Measurements from ENCODE around the gene RPA1.
"Not testable (repeated sequence)": the region's sequence is repeated elsewhere in the genome, so short reads cannot be mapped to it uniquely, and the experiment has no call there.

RPA1 gene

DNA sequence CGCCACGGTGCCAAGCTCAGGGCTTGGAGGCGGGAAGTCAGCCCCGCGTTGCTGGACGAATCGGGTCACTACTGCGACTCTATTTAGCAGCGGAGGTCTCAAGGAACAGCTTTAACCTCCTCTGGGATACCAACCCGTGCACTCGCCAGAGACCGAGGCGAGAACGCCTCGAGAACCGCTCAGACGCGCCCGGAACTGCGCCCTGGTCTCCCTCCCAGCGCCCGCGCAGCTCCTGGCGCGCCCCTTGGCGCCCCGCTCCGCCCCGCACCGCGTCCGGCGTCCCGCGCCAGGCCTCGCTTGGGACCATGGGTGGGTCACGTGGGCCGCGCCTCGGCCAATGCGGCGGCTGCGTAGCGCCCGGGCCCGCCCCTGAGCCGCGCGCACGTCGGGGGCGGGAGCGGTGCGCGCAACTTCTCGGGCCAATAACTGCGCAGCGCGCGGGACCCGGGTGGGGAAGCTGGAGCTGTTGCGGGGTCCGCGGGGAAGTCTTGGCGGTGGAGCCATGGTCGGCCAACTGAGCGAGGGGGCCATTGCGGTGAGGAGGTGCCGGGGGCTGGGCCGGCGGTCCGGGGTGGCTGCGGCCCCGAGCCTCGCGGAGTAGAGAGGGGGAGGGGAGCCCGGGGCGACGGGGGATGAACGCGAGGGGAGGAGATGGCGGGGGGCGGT, at the start of gene RPA1, which contains the start of gene SMYD4:
Gene RPA1, plus strand, starts transcription at position 414 of the 666 bp plus-strand sequence. Its CDS starts 89 bp downstream, at position 503.
Gene SMYD4, minus strand, starts transcription at position 311 of the 666 bp plus-strand sequence. CDS start 1,908 bp downstream, outside the sequence.
- peak; percentile 56 to 74 for DNase-seq (ENCODE audit: low read depth in 2 of 2, low spot score in 1 of 2)

DNA sequence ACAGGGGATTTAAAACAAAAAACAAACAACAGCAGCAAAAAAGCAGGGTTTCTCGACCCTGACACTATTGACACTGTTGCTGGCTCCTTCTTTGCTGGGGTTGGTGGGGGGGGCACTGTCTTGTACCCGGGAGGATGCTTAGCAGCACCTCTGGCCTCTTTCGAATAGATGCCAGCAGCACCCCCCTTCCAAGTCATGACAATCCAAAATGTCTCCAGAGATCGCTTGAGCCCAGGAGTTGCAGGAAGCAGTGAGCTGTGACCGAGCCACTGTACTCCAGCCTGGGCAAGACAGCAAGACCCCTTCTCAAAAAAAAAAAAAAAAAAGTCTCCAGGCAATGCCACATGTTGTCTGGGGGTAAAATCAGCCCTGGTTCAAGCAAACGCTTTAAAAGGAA, 47.6 kb upstream of the RPA1 start:
- DNase-seq (ENCODE audit: low read depth in 2 of 2, low spot score in 1 of 2), result no peak

DNA sequence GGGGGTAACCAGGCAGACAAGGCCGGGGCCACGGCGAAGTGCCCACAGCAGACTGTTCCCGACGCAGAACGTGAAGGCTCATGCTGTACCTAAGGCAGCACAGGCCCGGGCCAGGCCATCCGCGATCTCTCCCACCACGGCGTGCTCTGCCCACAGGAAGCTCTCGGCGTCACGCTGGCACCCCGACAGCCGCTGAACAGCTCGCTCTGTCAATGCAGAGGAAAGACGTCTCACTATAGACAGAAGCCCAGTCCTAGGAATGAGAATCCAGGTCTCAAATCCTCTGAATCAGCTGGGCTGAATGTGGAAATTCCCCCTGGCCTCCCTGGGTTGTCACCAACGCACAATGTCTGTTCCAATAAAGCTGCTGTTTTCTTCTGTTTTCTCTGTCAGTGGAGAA, 46.5 kb upstream of the RPA1 start:
- DNase-seq (ENCODE audit: low read depth in 2 of 2, low spot score in 1 of 2), result no peak

DNA sequence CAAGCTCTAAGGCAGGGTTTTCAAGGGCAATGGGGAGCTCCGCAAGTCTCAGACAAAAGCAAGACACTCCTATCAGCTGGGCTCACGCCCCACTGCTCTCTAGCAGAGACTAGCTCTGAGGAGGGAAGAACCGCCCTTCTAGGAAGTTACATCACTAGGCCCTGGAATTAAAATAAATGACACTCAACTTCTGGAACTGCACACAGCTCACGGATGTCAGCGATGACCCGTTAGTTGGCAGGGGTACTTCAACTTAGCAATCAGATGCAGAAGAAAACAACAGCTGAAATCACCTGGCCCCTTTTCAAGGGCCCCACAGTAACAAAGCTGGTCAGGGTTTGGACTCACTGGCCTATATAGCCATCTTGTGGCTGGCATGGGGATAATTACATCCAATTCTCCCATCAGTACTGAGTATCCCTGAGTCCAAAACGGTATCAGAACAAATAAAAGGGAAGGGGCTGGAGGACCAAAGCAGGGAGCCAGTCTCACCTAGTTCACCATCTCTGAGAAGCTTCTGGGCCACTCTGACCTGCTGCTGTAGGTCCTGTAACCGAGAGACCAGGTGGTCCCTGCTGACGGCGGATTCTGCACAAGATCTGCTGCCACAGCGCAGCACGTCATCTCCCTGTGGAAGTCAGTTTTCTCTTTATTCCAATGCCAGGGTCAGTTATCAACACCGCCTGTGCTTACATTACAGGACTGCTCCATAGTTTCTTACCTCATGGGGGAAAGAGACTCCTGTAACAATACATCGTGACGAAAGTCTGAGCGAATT, 45.8 kb upstream of the RPA1 start:
- DNase-seq (ENCODE audit: low read depth in 2 of 2, low spot score in 1 of 2), result no peak

DNA sequence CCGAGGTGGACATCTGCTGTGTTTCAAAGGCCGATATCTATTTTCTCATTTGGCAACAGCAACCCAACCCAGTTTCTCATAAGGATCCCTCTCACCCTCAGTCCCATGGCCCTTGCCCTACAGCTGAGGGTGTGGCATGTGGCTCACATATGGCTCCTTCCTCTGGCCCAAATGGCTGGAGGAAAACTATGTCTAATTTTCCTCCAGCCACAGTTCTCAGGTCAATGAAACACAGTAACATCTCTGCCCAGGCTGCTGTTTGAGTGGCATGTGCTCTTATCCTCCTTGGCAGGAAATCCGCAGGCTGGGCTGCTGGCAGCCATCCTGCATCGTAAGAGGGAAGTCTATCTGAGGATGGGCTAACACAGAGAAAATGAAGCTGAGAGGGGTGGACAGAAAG, 43.9 kb upstream of the RPA1 start:
- DNase-seq (ENCODE audit: low read depth in 2 of 2, low spot score in 1 of 2), result no peak

DNA sequence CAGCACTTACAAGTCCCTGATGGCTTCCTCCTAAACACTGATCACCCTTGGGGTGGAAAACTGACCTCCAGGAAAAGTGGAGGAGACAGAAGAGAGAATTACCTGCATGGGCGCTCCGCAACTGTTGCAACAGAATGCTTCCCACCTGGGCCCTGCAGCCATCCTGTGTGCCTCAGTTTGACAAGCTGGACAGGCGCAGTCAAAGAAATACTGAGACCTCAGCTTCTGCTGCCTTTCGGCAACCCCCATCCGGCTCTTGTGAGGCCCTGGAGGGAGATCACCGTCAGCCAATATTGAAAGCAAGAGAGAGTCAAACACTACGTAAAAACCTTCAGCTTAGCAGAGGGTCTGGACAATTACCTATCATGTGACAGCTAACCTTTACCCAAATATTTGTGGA, 43.1 kb upstream of the RPA1 start:
- no peak for DNase-seq (ENCODE audit: low read depth in 2 of 2, low spot score in 1 of 2)

DNA sequence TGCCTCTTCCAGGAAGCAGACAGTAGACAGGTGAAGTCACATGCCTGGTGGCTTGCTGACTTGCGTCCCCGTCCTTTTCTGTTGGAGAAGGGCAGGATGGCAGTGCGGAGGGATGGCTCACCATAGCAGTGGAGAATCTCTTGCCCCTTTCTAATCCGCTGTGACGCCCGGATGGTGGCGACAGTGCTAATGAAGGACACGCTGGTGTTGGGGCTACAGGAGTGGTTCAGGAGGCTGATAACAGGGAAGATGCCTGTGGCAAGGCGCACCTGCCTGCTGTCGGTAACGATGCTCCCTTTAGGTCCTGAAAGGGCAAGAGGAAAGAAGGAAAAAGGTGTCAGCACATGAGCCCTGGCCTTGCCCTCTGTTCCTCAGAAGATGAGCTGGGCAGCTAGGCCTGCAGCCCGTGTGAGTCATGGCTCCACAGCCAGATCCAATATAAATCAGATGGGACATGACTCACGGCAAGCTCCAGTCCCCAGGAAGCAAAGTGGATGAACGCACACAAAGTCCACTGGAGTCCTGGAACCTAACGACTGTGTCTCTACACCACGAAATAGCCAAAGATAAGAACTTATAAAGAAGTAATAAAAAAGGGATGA, 42.4 kb upstream of the RPA1 start:
- no peak for DNase-seq (ENCODE audit: low read depth in 2 of 2, low spot score in 1 of 2)

DNA sequence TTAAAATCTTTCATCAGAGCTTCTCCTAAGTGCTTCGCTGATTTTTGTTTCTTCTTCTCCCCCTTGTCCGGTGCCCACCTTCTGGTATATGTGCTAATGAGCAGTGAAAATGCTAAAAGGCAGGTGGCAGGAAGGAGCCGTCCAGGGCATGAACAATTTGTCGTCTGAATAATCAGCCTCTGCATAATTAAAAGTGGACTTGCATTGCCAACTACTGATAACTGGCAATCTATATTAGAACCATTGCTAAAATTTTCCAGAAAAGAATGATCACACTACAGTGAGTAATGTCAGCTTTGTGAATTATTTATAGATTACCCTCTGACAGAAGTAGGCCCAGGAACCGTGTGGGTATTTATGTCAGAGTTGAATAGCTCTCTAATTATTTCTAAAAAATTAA, 39.9 kb upstream of the RPA1 start:
- no peak for DNase-seq (ENCODE audit: low read depth in 2 of 2, low spot score in 1 of 2)

DNA sequence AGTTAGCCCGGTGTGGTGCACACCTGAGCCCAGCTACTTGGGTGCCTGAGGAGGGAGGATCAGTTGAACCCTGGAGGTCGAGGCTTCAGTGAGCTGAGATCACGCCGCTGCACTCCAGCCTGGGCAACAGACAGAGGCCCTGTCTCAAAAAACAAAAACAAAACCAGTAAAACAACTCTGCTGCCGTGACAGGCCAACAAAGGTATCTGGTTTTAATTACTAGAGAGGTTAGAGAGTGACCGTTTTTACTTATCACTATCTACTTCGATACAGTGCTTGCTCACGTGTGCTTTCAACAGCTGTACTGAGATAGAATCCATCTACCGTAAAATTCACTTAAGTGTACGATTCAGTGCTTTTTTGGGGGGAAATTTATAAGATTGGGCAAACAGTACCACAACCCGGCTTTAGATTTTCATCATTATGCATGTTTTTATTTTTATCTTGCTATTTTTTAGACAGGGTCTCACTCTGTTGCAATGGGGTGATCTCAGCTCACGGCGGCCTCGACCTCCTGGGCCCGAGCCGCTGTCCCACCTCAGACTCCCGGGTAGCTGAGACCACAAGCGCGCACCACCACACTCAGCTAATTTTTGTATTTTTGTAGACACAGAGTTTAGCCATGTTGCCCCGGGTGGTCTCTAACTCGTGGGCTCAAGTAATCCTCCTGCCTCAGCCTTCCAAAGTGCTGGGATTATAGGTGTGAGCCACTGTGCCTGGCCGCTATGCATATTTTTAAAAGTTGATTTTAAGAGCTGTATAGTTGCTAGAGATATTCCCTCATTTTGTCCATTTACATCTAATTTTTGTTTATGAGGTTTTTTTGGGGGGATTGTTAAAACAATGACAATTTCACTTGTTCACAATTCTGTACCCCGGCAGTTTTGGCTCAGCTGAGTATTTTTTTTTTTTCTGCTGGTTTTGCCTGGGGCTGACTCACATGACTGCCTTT, 37.0 kb upstream of the RPA1 start:
- no peak for DNase-seq (ENCODE audit: low read depth in 2 of 2, low spot score in 1 of 2)

DNA sequence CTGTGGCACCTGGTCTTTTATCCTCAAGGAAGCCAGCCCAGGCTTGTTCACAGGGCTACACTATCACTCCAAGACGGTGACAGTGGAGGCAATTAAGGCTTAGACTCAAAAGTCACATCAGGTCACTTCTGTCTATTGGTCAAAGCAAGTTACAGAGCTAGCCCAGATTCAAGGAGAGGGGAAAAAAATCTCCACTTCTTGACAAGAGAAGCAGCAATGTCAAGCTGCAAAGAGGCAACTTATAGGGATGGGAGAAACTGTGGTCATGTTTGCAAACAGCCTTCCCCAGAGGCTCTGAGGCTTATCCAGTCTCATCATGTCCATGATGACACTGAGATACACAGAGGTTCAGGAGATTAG, 36.4 kb upstream of the RPA1 start:
- no peak for DNase-seq (ENCODE audit: low read depth in 2 of 2, low spot score in 1 of 2)

DNA sequence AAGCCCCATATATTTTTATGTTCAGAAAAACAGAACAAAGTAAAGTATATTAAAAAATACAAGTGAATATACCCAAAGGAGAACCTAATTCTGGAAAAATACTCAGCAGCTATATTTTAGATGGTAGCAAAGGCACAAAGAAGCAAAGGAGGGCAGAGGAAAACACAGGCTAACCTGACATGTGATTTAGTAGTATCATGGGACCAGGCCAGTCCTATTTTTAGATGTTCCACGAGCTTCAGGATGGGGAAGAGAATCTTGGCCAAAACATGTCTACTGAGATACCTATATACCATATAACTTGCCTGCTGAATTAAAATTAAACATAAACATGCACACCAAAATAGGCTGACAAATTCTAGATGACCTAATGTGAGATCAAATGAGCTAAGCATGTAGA, 33.0 kb upstream of the RPA1 start:
- DNase-seq (ENCODE audit: low read depth in 2 of 2, low spot score in 1 of 2), result no peak

DNA sequence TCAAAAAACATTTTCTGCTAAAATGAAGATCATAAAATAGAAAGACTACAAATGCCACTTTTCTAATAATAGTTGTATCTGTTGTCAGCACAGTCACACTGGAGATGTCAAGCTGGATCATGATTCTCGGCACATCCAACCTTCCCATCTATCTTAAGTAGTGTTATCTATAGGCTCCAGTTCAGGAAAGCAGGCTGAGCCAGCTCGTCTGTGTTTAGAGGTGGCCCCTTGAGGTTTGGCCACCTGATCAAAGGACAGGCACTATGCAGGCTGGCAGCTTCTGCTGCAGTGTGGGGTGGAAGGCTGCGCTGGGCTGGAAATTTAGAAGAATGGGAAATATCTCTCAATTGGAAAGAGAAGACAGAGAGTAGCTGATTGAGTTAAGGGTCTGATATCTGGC, 32.5 kb upstream of the RPA1 start:
- no peak for DNase-seq (ENCODE audit: low read depth in 2 of 2, low spot score in 1 of 2)

DNA sequence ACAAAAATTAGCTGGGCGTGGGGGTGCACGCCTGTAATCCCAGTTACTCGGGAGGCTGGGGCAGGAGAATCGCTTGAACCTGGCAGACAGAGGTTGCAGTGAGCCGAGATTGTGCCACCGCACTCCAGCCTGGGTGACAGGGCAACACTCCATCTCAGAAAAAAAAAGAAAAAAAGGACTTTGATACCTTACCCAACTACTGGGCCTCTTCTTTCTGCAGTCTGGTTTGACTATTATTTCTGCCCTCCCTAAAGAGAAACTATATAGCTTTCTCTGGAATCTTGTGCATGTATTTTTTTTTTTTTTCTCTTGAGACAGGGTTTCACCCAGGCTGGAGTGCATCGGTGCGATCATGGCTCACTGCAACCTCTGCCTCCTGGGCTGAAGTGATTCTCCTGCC, 32.0 kb upstream of the RPA1 start:
- DNase-seq (ENCODE audit: low read depth in 2 of 2, low spot score in 1 of 2), result not testable (repeated sequence)

DNA sequence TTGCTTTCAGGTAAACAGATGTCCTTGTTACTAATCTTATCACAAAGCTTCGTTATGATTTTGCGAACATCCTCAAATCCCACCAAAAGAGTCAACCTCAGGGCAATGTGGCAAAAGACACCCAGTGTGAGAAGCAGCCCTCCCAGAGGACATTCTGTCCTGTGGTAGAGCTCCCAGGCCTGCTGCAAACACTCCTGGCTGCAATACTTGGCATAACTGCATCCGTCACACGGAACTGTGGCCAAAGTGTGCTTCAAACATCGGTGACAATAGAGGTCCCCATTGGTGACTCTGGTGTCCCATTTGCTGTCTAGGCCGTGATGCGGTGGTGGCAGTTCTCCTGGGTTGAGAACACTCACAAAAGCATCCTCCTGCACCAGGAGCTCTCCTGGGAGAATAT, 29.6 kb upstream of the RPA1 start:
- DNase-seq (ENCODE audit: low read depth in 2 of 2, low spot score in 1 of 2), result no peak

DNA sequence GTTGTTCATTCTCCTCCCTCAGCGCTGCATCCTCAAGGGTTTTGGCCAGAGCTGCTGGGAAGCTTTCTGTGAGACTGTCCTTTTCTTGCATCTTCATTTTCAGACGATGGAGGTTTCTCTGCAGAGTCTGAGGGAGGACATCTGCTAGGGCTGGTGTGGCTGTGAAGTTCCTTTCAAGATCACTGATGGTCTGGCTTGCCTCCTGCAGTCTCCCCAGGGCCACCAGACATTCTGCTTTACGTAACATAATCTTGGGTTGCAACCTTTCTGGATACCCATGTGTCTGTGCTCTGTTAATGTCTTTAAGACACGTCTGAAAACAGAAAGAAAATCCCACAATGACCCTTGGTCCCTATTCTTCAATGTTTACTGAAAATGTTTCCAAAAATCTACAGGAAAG, 29.1 kb upstream of the RPA1 start:
- no peak for DNase-seq (ENCODE audit: low read depth in 2 of 2, low spot score in 1 of 2)

DNA sequence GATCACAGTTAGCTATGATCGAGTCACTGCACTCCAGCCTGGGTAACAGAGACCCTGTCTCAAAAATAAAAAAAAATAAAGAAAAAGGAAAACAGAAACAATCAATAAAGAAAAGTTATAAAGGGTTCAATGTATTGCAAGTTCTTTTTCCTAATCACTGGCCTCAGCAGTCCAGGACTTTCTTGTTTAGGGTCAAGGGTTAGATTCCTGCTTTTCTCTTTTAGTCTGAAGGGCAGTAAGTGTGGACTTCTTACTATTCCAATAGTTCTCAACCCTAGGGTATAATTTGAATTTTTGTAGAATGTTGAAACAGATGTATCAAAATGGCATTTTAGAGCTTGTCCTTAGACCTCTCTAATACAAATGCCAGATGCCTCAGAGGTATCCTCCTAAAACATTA, 27.4 kb upstream of the RPA1 start:
- DNase-seq (ENCODE audit: low read depth in 2 of 2, low spot score in 1 of 2), result no peak

DNA sequence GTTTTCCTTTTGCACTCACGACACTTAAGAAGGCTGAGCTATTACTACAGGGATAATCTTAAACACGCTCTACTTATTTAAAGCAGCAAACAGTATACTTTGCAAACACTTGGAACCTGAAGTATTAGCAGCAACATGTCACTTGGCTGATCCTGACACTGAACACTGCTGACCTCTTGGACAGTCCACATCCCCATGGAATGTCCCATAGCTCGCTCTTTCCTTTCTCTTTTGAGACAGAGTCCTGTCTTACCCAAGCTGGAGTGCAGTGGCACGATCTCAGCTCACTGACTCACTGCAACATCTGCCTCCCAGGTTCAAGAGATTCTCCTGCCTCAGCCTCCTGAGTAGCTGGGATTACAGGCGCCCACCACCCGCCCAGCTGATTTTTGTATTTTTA, 26.5 kb upstream of the RPA1 start:
- no peak for DNase-seq (ENCODE audit: low read depth in 2 of 2, low spot score in 1 of 2)

DNA sequence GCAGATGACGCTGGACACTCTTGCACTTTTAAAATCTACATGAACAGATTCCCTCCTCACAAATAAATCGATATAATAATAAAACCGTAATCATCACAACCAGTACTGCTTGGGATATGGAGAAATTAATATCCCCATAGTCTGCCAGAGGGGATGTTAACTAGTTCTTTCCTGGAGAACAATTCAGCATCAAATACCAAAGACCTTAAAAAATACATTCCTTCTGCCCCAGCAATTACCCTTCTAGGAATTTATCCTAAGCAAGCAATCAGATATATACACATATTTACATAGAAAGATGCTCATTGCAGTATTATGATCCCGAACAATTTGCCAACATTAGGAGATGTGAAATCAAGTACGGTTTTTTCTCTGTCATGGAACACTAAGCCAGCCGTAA, 21.9 kb upstream of the RPA1 start:
- no peak for DNase-seq (ENCODE audit: low read depth in 2 of 2, low spot score in 1 of 2)

DNA sequence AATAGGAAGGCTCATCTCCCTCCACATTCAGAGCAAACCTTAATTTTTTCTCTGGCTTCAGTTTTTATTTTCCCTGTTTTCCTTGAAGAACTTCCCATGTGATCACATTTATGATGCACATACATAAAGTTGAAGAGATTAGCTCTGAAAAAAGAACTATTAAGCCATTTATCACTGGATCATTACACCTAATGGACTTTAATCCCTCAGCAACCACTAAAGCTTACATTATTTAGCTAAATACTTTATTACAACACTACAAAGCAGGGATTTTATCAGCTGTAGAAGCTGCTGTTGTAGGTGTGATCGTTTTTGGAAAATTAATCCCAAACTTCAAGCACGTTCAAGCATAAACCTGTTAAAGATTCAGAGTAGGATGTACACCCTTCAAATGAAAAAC, 21.2 kb upstream of the RPA1 start:
- DNase-seq (ENCODE audit: low read depth in 2 of 2, low spot score in 1 of 2), result no peak

DNA sequence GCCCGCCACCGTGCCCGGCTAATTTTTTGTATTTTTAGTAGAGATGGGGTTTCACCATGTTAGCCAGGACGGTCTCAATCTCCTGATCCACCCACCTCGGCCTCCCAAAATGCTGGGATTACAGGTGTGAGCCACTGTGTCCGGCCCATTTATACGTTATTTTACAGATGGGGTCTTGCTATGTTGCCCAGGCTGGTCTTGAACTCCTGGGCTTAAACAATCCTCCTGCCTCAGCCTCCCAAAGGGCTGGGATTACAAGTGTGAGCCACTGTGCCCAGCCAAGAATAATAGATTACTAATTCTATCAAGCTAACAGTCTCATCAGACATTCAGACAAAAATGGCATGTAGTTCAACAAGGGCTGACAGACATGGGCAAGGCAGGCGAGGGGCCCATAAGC, 20.0 kb upstream of the RPA1 start:
- not testable (repeated sequence) for DNase-seq (ENCODE audit: low read depth in 2 of 2, low spot score in 1 of 2)

DNA sequence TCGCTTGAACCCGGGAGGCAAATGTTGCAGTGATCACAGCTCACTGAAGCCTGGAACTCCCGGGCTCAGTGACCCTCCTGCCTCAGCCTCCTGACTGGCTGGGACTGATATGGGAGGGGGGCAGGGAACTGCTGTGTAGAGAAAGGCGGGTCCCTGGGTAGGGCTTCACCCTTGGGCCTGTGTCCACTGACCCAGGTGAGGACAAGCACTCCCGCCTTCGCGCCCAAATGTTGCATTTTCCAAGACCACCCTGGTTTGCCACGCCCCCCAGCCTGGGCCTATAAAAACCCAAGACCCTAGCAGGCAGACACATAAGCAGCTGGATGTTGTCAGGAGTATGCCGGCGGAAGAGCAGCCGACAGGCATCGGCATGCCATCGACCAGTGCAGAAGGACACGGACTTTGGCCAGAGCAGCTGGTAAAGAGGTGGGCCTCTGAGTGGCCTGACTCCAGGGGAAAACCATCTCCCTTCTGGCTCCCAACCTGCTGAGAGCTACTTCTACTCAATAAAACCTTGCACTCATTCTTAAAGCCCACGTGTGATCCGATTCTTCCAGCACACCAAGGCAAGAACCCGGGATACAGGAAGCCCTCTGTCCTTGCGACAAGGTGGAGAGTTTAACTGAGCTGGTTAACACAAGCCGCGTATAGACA, 19.2 kb upstream of the RPA1 start:
- no peak for DNase-seq (ENCODE audit: low read depth in 2 of 2, low spot score in 1 of 2)
